PC-3 (cell line): Measurements from ENCODE around the gene DOCK10.

Experiments
- CTCF ChIP-seq: fragments of 300-600 bp; sonication (generic); conservative IDR thresholded peaks from 2 replicates; pipeline ENCODE4 v1.5.1; 2017; ENCODE audit warnings: antibody characterized with exemption, low read depth, mild to moderate bottlenecking, low read length
- EZH2 ChIP-seq: fragments of 300-600 bp; sonication (generic); IDR thresholded peaks from one replicate; pipeline ENCODE4 v1.6.1; 2017; ENCODE audit warnings: antibody characterized with exemption, mild to moderate bottlenecking, low read length; ENCODE audit not compliant: unreplicated experiment
- EZH2phosphoT487 ChIP-seq: fragments of 300-600 bp; sonication (generic); IDR thresholded peaks from 2 replicates; pipeline ENCODE4 v1.6.1; 2018; ENCODE audit warnings: mild to moderate bottlenecking, antibody characterized with exemption, low read length, borderline replicate concordance

GRCh38 chr2:224885291-224885690 lies 157.0 kb downstream of the DOCK10 start:
- TF ChIP-seq CTCF (no peak), EZH2 (no peak), EZH2phosphoT487 (no peak)
